Breast epithelium (tissue), 4 donors: Measurements from ENCODE around the gene FOS. TPM values are rescaled to one million over a fixed set of nuclear protein-coding genes. Genes with fewer than 3 reads are reported as not detected.
A peak's percentile ranks its signal among the peaks of the same experiment; 100 is the strongest.

ENCODE experiments used
- DNase-seq, 2 donors: peaks; one replicate each; pipeline ENCODE4 v3.0.0-alpha.2; 2019; ENCODE audit warnings: low spot score in 2 of 2
- H3K27ac ChIP-seq, 2 donors: fragments of 200-600 bp; sonication (generic) in 1 of 2; one replicate each; pipeline ENCODE4 v1.5.1; 2016 to 2019; ENCODE audit warnings: mild to moderate bottlenecking in 1 of 2
- H3K27me3 ChIP-seq, 2 donors: fragments of 200-600 bp; sonication (generic) in 1 of 2; one replicate each; pipeline versions ENCODE4 v1.5.1 to v1.6.0; 2017 to 2019; ENCODE audit warnings: control low read depth in 1 of 2, mild to moderate bottlenecking in 1 of 2
- H3K36me3 ChIP-seq: fragments of 200-600 bp; one replicate; pipeline ENCODE4 v1.5.1; 2019
- H3K4me1 ChIP-seq, 2 donors: fragments of 200-600 bp; sonication (generic); one replicate each; pipeline ENCODE4 v1.5.1; 2016 to 2019; ENCODE audit warnings: control low read depth in 1 of 2
- H3K4me3 ChIP-seq, 3 donors: fragments of 200-600 bp; sonication (generic); 1 replicate in 2 of 3; 2 replicates in 1 of 3; pipeline ENCODE4 v1.5.1; 2016 to 2019; ENCODE audit warnings: mild to moderate bottlenecking in 3 of 3, moderate library complexity in 2 of 3
- H3K9me3 ChIP-seq, 2 donors: fragments of 200-600 bp; sonication (generic) in 1 of 2; one replicate each; pipeline ENCODE4 v1.5.1; 2016 to 2019; ENCODE audit warnings: control low read depth in 1 of 2
- CTCF ChIP-seq, 3 donors: fragments of 450-650 bp; IDR thresholded peaks; one replicate each; pipeline ENCODE4 v1.5.1; 2016 to 2017; ENCODE audit warnings: antibody characterized with exemption in 3 of 3, mild to moderate bottlenecking in 3 of 3, moderate library complexity in 3 of 3
- POLR2A ChIP-seq: fragments of 450-650 bp; IDR thresholded peaks from one replicate; pipeline ENCODE4 v1.6.1; 2016; ENCODE audit warnings: antibody characterized with exemption, mild to moderate bottlenecking, moderate library complexity
- POLR2AphosphoS5 ChIP-seq, 3 donors: sonication (generic); formaldehyde crosslinking; IDR thresholded peaks; one replicate each; pipeline ENCODE4 v1.6.1; 2017; ENCODE audit warnings: antibody characterized with exemption in 3 of 3
- intact Hi-C: fragments of 100-400 bp; cut with DNase I; formaldehyde crosslinking; loops from one replicate; pipeline ENCODE4 v1.15.1; 2023; ENCODE audit warnings: low total_unique reads
- total RNA-seq, 3 donors: library from RNA; depleted of rRNA; stranded (reverse); fragments of >200 nt; gene quantifications; one replicate each; pipeline ENCODE4 v1.1.0, GENCODE V29; 2016

Gene FOS
- total RNA-seq, 3 donors from 2014 or later, result 398 to 629 (median 549) TPM

GRCh38 chr14:75258803-75259509 lies 19.7 kb upstream of the FOS start:
- H3K4me1 ChIP-seq, result peaks cover 0 to 6% of the 10 kb centered on the region in 2 donors
- no peaks in the 10 kb centered on the region for H3K9me3 ChIP-seq
- DNase-seq, result peak; percentile 98 to 99
- TF ChIP-seq POLR2A, result peak; percentile 76
- peak; percentile 88 to 95 (median 94) for TF ChIP-seq POLR2AphosphoS5 (IDR thresholded peaks at IDR 0.05)
- TF ChIP-seq CTCF (IDR thresholded peaks at IDR 0.05), result no peak
- no peaks in the 10 kb centered on the region for H3K36me3 ChIP-seq
- peak overlapping the region; percentile 28 to 66 (median 46) for H3K4me3 ChIP-seq
- intact Hi-C loops, result no loop called here
- H3K27ac ChIP-seq, result peak overlapping the region; percentile 99 to 100
- H3K27me3 ChIP-seq, result no peaks in the 10 kb centered on the region

- no peak for DNase-seq
- Histone ChIP-seq H3K27me3 (no peaks in the 10 kb centered on the region), H3K27ac (peak overlapping the region; percentile 99 to 100), H3K4me3 (peak overlapping the region; percentile 28 to 66 (median 46)), H3K36me3 (no peaks in the 10 kb centered on the region), H3K4me1 (peaks cover 0 to 8% of the 10 kb centered on the region in 2 donors), H3K9me3 (no peaks in the 10 kb centered on the region)
- intact Hi-C loops, result no loop called here
- TF ChIP-seq CTCF (IDR thresholded peaks at IDR 0.05), result peak in 2 of 3 donors; percentile 1 to 37
- TF ChIP-seq POLR2A, result peak; percentile 6
- no peak for TF ChIP-seq POLR2AphosphoS5 (IDR thresholded peaks at IDR 0.05)
These were observed 19.1 kb upstream of the FOS start for GRCh38 chr14:75259510-75259855.

GRCh38 chr14:75260025-75260763 lies 18.4 kb upstream of the FOS start:
- Histone ChIP-seq H3K36me3 (no peaks in the 10 kb centered on the region), H3K4me1 (peaks cover 0 to 11% of the 10 kb centered on the region in 2 donors), H3K27ac (peak overlapping the region; percentile 99 to 100), H3K4me3 (no peak overlapping the region), H3K27me3 (no peaks in the 10 kb centered on the region), H3K9me3 (no peaks in the 10 kb centered on the region)
- TF ChIP-seq POLR2A, result no peak
- no peak for DNase-seq
- intact Hi-C loops, result loop anchor here (10.0 kb wide), 1 partner anchor 85 kb away; the partner anchor contains the start of gene TMED10

GRCh38 chr14:75261820-75262219 lies 16.8 kb upstream of the FOS start:
- intact Hi-C loops, result loop anchor here (10.0 kb wide), 1 partner anchor 87 kb away; the partner anchor contains the start of gene TMED10
- TF ChIP-seq POLR2A, result no peak
- TF ChIP-seq CTCF (IDR thresholded peaks at IDR 0.05), result no peak
- no peak for TF ChIP-seq POLR2AphosphoS5 (IDR thresholded peaks at IDR 0.05)
- Histone ChIP-seq H3K9me3 (no peaks in the 10 kb centered on the region), H3K27ac (no peak overlapping the region), H3K27me3 (no peaks in the 10 kb centered on the region), H3K4me3 (no peak overlapping the region), H3K4me1 (peaks cover 0 to 11% of the 10 kb centered on the region in 2 donors), H3K36me3 (no peaks in the 10 kb centered on the region)
- DNase-seq, result no peak

- intact Hi-C loops, result loop anchor here (10.0 kb wide), 1 partner anchor 88 kb away; the partner anchor contains the start of gene TMED10
- Histone ChIP-seq H3K4me3 (no peak overlapping the region), H3K36me3 (no peaks in the 10 kb centered on the region), H3K4me1 (peaks cover 0 to 17% of the 10 kb centered on the region in 2 donors), H3K9me3 (no peaks in the 10 kb centered on the region), H3K27ac (no peak overlapping the region), H3K27me3 (no peaks in the 10 kb centered on the region)
- no peak for TF ChIP-seq POLR2AphosphoS5 (IDR thresholded peaks at IDR 0.05)
- no peak for TF ChIP-seq CTCF (IDR thresholded peaks at IDR 0.05)
- no peak for TF ChIP-seq POLR2A
- DNase-seq, result no peak
These were observed 16.0 kb upstream of the FOS start for GRCh38 chr14:75262641-75263040.
